Vagina (tissue), 2 donors: ENCODE data around the gene PODXL2.

Source experiments
- POLR2A ChIP-seq, 2 donors: fragments of 450-650 bp; IDR thresholded peaks; one replicate each; pipeline ENCODE4 v1.6.1; 2017; ENCODE audit warnings: antibody characterized with exemption in 2 of 2, mild to moderate bottlenecking in 2 of 2, moderate library complexity in 2 of 2
- POLR2AphosphoS5 ChIP-seq, 2 donors: sonication (generic); formaldehyde crosslinking; IDR thresholded peaks; one replicate each; pipeline ENCODE4 v1.9.0; 2017; ENCODE audit warnings: antibody characterized with exemption in 2 of 2, mild to moderate bottlenecking in 2 of 2, low read depth in 1 of 2; ENCODE audit not compliant: insufficient read depth in 1 of 2
- TF ChIP-seq, protein P1 (sequence below), 3 experiments: fragments of 450-650 bp in 2 of 3; fragments of 200-600 bp in 1 of 3; sonication (generic) in 1 of 3; IDR thresholded peaks; one replicate each; pipeline ENCODE4 v1.5.1; 2017 to 2019; ENCODE audit warnings: antibody characterized with exemption in 3 of 3, mild to moderate bottlenecking in 2 of 3, moderate library complexity in 2 of 3

DNA sequence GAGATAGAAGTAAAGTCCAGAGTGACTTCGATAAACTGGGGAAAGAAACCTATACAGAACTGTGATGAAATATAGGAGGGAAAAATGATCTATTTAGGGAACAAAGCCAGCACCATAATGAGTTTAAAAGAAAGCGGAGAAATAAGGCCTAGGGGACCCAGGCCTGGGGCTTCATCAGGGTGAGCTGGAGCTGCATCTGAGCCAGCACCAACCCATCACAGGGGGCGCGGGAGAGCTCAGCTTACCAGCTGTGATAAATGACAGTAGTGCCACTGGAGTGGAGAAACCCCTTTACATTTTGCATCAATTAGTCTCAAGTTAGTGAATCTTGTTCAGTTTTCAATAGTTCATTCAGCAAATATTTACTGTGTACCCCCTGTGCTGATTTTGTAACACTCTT is 21.3 kb downstream of the PODXL2 start:
- TF ChIP-seq POLR2A (IDR thresholded peaks at IDR 0.05) (no peak), POLR2AphosphoS5 (IDR thresholded peaks at IDR 0.05; ENCODE audit: insufficient read depth in 1 of 2, low read depth in 1 of 2) (no peak)
- TF ChIP-seq, protein P1, sequence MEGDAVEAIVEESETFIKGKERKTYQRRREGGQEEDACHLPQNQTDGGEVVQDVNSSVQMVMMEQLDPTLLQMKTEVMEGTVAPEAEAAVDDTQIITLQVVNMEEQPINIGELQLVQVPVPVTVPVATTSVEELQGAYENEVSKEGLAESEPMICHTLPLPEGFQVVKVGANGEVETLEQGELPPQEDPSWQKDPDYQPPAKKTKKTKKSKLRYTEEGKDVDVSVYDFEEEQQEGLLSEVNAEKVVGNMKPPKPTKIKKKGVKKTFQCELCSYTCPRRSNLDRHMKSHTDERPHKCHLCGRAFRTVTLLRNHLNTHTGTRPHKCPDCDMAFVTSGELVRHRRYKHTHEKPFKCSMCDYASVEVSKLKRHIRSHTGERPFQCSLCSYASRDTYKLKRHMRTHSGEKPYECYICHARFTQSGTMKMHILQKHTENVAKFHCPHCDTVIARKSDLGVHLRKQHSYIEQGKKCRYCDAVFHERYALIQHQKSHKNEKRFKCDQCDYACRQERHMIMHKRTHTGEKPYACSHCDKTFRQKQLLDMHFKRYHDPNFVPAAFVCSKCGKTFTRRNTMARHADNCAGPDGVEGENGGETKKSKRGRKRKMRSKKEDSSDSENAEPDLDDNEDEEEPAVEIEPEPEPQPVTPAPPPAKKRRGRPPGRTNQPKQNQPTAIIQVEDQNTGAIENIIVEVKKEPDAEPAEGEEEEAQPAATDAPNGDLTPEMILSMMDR (IDR thresholded peaks at IDR 0.05) = no peak
